Measurements from ENCODE around the gene AKAP13.

- no peak for TF ChIP-seq CTCF (IDR thresholded peaks at IDR 0.05)
- no peak for TF ChIP-seq POLR2A (IDR thresholded peaks at IDR 0.05)
These were observed 26.5 kb downstream of the AKAP13 start for GRCh38 chr15:85406916-85407315.
